AG04450 (cell line): ENCODE data around the gene SYNE2. TPM values are rescaled to one million over a fixed set of nuclear protein-coding genes. Genes with fewer than 3 reads are reported as not detected.

ENCODE experiments used
- CTCF ChIA-PET: fragments of 300-600, 350-600 bp; formaldehyde crosslinking; extraction: SDS; loops from one replicate; lab custom pipeline; 2022; ENCODE audit warnings: antibody characterized with exemption, inconsistent platforms; lab: Charles Lee
- POLR2A ChIA-PET: fragments of 350-600 bp; formaldehyde crosslinking; extraction: SDS; loops from one replicate; lab custom pipeline; 2021; ENCODE audit warnings: antibody characterized with exemption, inconsistent platforms; lab: Yijun Ruan, JAX
- DNase-seq: peaks from one replicate; pipeline ENCODE4 v3.0.0-alpha.2; 2011; ENCODE audit warnings: low read depth, low spot score
- H3K27ac ChIP-seq: one replicate; pipeline ENCODE4 v1.5.1; 2012; ENCODE audit warnings: low read depth, low read length, control low read depth
- H3K27me3 ChIP-seq: one replicate; pipeline ENCODE4 v1.6.0; 2012; ENCODE audit warnings: low read length; ENCODE audit not compliant: control insufficient read depth, insufficient read depth
- H3K4me3 ChIP-seq: 2 replicates; pipeline ENCODE4 v1.5.1; 2011; ENCODE audit warnings: mild to moderate bottlenecking, low read depth, low read length, control low read depth
- H3K9me3 ChIP-seq: 2 replicates; pipeline ENCODE4 v1.5.1; 2012; ENCODE audit warnings: low read length; ENCODE audit not compliant: control insufficient read depth, insufficient read depth
- CTCF ChIP-seq: IDR thresholded peaks from 2 replicates; pipeline ENCODE4 v1.5.1; 2011; ENCODE audit warnings: low read depth, low read length, control low read depth, inconsistent platforms
- polyA plus RNA-seq: library from polyadenylated mRNA; depleted of rRNA; stranded (reverse); fragments of >200 nt; gene quantifications from 2 replicates; pipeline ENCODE4 v1.2.3, GENCODE V29; 2011

Gene SYNE2
- polyA plus RNA-seq, 1 experiment, result 6.1 TPM

GRCh38 chr14:63911404-63911803 lies 58.6 kb downstream of the SYNE2 start:
- no peaks in the 10 kb centered on the region for H3K9me3 ChIP-seq
- no peak overlapping the region for H3K4me3 ChIP-seq
- ChIA-PET CTCF (interaction anchor here (0.7 kb wide), 1 partner anchor 393 kb away, joined by 3 read pairs; no protein-coding TSS in a partner anchor), POLR2A (no interaction called here)
- DNase-seq, result no peak
- H3K27ac ChIP-seq, result no peak overlapping the region
- no peak for TF ChIP-seq CTCF
- H3K27me3 ChIP-seq, result no peaks in the 10 kb centered on the region

DNA sequence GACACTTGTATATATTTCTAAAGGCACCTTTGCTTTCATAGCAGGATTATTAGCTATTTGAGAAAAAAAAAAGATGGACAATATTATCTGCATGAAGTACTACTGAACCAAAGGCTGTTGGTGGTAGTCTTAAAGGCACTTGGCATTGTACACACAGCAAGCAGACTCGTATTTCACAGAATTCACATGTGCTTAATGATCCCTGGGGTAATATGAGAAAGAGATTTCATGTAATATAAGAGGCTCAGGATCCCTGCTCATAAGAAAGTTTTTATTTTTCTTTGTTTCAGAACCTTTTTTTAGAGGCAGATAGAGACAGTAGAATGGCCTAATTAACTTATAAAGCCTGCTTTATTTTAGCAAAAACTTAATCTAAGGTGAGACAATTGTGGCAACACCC lies 59.5 kb downstream of the SYNE2 start:
- CTCF ChIA-PET, result interaction anchor here (0.6 to 0.7 kb wide), 2 partner anchors 392 to 547 kb away, joined by 3 read pairs; no protein-coding TSS in a partner anchor
- no peaks in the 10 kb centered on the region for H3K9me3 ChIP-seq
- TF ChIP-seq CTCF, result no peak
- POLR2A ChIA-PET, result no interaction called here
- no peak overlapping the region for H3K27ac ChIP-seq
- no peak overlapping the region for H3K4me3 ChIP-seq
- H3K27me3 ChIP-seq, result no peaks in the 10 kb centered on the region
- DNase-seq, result no peak

- ChIA-PET POLR2A (no interaction called here), CTCF (no interaction called here)
- no peaks in the 10 kb centered on the region for H3K9me3 ChIP-seq
- TF ChIP-seq CTCF, result no peak
- no peak overlapping the region for H3K4me3 ChIP-seq
- H3K27ac ChIP-seq, result no peak overlapping the region
- no peaks in the 10 kb centered on the region for H3K27me3 ChIP-seq
- DNase-seq, result no peak
Measured at GRCh38 chr14:63918411-63918810, 65.6 kb downstream of the SYNE2 start.

DNA sequence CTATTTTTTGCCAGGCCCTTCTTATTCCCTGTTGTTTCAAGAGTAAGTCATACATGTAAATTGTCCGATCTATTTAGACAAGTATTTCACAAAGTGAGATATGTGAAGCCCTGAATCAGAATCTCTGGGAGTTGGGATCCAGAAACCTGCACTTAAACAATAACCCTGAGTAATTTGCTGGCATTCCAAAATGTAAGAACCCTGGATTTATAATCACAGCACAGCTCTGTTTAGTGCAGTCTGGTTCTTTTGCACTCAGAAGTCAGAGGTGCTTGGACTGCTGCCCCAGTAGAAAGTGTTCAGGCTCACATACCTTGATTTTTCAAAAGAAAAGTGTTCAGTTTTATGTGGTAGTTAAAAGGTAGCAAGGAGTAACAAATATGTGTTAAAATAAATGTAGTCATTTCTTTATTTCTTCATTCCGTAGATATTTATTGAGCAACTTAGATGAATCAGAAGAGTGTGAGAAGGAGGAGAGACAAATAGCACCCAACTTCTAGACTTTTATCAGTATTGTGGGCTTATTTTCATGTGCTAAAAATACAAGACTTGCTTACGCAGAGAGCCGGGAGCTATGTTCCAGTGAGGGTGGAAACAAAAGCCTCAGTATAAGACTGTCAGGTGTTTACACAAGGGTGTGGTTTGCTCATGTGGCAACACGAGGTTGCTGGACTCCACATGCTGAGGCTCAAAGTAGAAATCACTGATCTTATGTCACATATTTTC lies 70.1 kb downstream of the SYNE2 start:
- ChIA-PET POLR2A (no interaction called here), CTCF (interaction anchor here (0.9 kb wide), 1 partner anchor 380 kb away, joined by 3 read pairs; no protein-coding TSS in a partner anchor)
- Histone ChIP-seq H3K27ac (no peak overlapping the region), H3K4me3 (no peak overlapping the region), H3K9me3 (no peaks in the 10 kb centered on the region), H3K27me3 (no peaks in the 10 kb centered on the region)
- no peak for TF ChIP-seq CTCF
- no peak for DNase-seq

- DNase-seq, result no peak
- Histone ChIP-seq H3K27ac (no peak overlapping the region), H3K9me3 (no peaks in the 10 kb centered on the region), H3K4me3 (no peak overlapping the region), H3K27me3 (no peaks in the 10 kb centered on the region)
- ChIA-PET CTCF (interaction anchor here (0.9 kb wide), 1 partner anchor 380 kb away, joined by 3 read pairs; no protein-coding TSS in a partner anchor), POLR2A (no interaction called here)
- no peak for TF ChIP-seq CTCF
Measured at GRCh38 chr14:63923422-63923752, 70.6 kb downstream of the SYNE2 start.
